ENCODE data around the gene INTS1. TPM values are rescaled to one million over a fixed set of nuclear protein-coding genes. Genes with fewer than 3 reads are reported as not detected.

Gene INTS1
- total RNA-seq, 2 donors from 2014 or later, result 61.0 to 141 TPM

DNA sequence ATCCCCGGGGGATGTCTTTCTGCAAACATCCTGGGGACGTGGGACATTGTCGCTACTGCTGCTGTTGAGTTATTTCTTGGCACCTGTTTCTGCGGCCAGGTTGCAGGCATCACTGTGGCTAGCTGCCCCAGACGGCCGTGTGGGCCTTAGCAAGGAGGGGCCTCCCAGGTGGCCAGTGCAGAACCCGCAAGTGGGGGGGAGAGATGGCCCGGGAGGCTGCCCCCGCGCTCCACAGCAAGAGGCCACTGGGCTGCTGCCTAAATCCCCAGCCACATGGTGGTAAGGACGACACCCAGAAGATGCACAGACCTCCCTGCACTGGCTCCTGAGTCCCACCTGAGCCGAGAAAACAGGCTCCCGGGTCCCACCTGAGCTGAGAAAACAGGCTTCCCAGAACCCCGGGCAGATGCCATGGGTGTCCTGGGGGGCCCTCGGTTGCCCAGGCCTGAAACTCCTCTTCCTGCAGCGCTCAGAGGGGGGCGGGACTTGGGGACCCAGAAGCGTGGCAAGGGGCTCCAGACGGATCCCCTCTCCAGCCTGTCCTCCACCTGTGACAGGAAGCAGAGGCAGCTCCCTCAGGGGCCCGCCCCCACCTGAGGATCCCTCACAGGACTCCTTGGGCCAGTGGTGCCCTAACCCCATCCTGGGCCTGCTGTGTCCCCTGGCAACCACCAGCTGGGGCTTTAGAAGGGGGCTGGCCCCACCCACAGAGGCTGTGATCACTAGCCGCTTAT is 25.4 kb upstream of the INTS1 start:
- Histone ChIP-seq H3K4me1 (peaks cover 12% of the 10 kb centered on the region), H3K27ac (no peak overlapping the region), H3K4me3 (no peak overlapping the region), H3K27me3 (no peaks in the 10 kb centered on the region), H3K9me3 (no peaks in the 10 kb centered on the region), H3K36me3 (no peaks in the 10 kb centered on the region), H3K9ac (ENCODE audit: low read depth in 2 of 2, low read length in 2 of 2) (no peak overlapping the region)
- TF ChIP-seq, protein P1, sequence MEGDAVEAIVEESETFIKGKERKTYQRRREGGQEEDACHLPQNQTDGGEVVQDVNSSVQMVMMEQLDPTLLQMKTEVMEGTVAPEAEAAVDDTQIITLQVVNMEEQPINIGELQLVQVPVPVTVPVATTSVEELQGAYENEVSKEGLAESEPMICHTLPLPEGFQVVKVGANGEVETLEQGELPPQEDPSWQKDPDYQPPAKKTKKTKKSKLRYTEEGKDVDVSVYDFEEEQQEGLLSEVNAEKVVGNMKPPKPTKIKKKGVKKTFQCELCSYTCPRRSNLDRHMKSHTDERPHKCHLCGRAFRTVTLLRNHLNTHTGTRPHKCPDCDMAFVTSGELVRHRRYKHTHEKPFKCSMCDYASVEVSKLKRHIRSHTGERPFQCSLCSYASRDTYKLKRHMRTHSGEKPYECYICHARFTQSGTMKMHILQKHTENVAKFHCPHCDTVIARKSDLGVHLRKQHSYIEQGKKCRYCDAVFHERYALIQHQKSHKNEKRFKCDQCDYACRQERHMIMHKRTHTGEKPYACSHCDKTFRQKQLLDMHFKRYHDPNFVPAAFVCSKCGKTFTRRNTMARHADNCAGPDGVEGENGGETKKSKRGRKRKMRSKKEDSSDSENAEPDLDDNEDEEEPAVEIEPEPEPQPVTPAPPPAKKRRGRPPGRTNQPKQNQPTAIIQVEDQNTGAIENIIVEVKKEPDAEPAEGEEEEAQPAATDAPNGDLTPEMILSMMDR (IDR thresholded peaks at IDR 0.05), result no peak
- no peak for DNase-seq
- intact Hi-C loops (cut with DNase I), result no loop called here

DNA sequence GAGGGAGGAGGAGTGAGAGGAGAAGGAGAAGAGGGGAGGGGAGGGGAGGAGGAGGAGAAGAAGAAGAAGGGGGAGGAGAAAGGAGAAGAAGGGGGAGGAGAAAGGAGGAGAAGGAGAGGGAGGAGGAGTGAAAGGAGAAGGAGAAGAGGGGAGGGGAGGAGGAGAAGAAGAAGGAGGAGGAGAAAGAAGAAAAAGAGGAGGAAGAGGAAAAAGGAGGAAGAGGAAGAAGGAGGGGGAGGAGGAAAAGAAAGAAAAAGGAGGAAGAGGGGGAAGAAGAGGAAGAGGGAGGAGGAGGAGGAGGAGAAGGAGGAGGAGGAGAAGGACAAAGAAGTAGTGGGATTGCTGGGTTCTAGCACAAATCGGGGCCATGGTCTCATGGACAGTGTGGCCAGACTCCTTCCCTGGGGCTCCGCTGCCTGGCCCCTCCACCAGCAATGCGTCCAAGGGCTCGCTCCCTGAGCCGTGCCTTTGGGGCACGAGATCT is 22.1 kb upstream of the INTS1 start:
- intact Hi-C loops (cut with DNase I), result no loop called here
- Histone ChIP-seq H3K27me3 (no peaks in the 10 kb centered on the region), H3K4me3 (no peak overlapping the region), H3K4me1 (no peaks in the 10 kb centered on the region), H3K9ac (ENCODE audit: low read depth in 2 of 2, low read length in 2 of 2) (no peak overlapping the region), H3K36me3 (no peaks in the 10 kb centered on the region), H3K27ac (no peak overlapping the region), H3K9me3 (no peaks in the 10 kb centered on the region)
- no peak for DNase-seq
- TF ChIP-seq, protein P1 (IDR thresholded peaks at IDR 0.05), result no peak

DNA sequence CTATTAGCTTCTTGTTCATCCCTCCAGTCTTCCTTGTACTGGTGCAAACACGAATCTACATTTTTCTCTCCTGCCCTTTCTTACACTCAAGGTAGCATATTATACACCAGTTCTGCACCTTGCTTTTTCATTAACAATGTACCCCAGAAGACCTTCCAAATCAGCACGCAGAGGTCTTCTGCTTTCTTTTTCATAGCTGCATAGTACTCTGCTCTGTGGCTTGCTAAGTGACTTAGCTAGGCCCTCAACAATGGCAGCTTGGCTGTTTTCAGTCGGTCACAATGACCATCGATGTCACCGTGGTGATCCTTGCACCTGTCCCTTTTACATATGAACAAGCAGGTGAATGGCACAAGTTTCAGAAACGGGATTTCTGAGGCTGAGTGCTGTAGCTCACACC is 21.2 kb upstream of the INTS1 start:
- Histone ChIP-seq H3K27ac (no peak overlapping the region), H3K4me1 (no peaks in the 10 kb centered on the region), H3K27me3 (no peaks in the 10 kb centered on the region), H3K9ac (ENCODE audit: low read depth in 2 of 2, low read length in 2 of 2) (no peak overlapping the region), H3K36me3 (no peaks in the 10 kb centered on the region), H3K9me3 (no peaks in the 10 kb centered on the region), H3K4me3 (no peak overlapping the region)
- TF ChIP-seq, protein P1 (IDR thresholded peaks at IDR 0.05), result no peak
- DNase-seq, result no peak
- intact Hi-C loops (cut with DNase I), result no loop called here

DNA sequence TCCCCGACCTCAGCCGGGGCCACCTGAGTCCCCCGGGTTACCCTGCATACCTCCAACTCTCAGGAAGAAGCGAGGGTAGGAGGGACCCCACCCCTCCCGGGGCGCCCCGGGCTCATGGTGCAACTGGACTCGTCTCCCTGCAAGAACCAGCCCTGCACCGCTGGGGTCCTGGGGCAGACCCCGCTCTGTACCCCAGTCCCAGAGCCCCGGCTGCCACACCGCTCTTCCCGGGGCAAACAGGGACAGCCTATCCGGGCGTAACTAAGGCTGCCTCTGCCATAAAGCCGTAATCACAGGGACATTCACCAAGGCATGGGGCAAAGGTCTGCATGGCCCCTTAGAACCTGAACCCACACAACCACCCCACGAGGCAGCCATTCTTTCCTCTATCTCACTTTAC is 19.7 kb upstream of the INTS1 start:
- H3K36me3 ChIP-seq, result no peaks in the 10 kb centered on the region
- H3K4me1 ChIP-seq, result no peaks in the 10 kb centered on the region
- H3K27me3 ChIP-seq, result no peaks in the 10 kb centered on the region
- peak; percentile 77 for DNase-seq
- H3K9me3 ChIP-seq, result no peaks in the 10 kb centered on the region
- TF ChIP-seq, protein P1 (IDR thresholded peaks at IDR 0.05), result no peak
- H3K4me3 ChIP-seq, result peak overlapping the region; percentile 16
- H3K9ac ChIP-seq (ENCODE audit: low read depth in 2 of 2, low read length in 2 of 2), result peak overlapping the region; percentile 38 to 53
- intact Hi-C loops (cut with DNase I), result no loop called here
- peak overlapping the region; percentile 18 for H3K27ac ChIP-seq

DNA sequence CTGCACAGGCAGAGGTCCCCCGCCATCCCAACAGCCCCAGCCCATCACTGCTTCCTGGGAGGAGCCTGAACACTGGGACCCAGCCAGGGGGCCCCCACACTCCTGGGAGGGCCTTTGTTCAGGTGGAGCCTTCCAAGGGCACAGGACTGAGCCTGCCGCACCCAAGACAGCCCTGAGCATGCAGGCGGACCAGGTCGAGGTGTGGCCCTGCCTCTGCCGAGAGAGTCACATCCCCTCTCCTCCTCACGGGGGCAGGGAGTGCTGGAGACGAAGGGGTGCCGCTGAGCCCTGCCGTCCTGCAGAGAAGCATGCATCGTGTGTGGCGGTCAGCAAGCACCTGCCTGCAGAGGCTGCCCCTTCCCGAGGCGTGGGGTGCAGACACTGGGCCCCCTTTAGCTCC is 19.0 kb upstream of the INTS1 start:
- intact Hi-C loops (cut with DNase I), result no loop called here
- TF ChIP-seq, protein P1 (IDR thresholded peaks at IDR 0.05), result no peak
- Histone ChIP-seq H3K36me3 (no peaks in the 10 kb centered on the region), H3K9me3 (no peaks in the 10 kb centered on the region), H3K4me3 (peak overlapping the region; percentile 16), H3K9ac (ENCODE audit: low read depth in 2 of 2, low read length in 2 of 2) (peak overlapping the region; percentile 38 to 53), H3K4me1 (no peaks in the 10 kb centered on the region), H3K27ac (peak overlapping the region; percentile 18), H3K27me3 (no peaks in the 10 kb centered on the region)
- DNase-seq, result peak; percentile 84
